VCaP (cell line): ENCODE data around the gene TNS1.

ENCODE experiments used
- H3K27ac ChIP-seq: fragments of 450-650 bp; 2 replicates; pipeline ENCODE4 v1.5.1; 2017
- CTCF ChIP-seq: fragments of 450-650 bp; conservative IDR thresholded peaks from 2 replicates; pipeline ENCODE4 v1.5.1; 2017; ENCODE audit warnings: mild to moderate bottlenecking, moderate library complexity

TNS1 gene

DNA sequence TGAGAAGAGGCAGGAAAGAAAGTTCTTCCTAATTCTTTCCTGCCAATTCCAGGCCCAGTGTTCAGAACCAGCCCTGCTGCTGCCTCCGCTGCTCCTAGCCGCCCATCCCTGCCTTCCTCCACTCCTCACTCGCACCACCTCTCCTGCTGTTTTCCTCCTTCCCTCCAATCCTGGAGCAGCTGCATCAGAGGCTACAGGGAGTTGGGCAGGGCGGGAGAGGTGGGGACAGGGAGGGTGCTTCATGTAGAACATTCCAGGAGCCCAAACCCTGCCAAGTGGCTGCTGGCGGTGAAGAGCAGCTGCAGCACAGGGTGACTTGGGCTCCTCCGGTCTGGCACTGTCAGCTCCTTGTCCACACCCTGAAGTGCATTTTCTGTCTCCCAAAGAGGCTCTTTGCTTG lies 176.3 kb downstream of the TNS1 start:
- no peak overlapping the region for H3K27ac ChIP-seq
- no peak for TF ChIP-seq CTCF

DNA sequence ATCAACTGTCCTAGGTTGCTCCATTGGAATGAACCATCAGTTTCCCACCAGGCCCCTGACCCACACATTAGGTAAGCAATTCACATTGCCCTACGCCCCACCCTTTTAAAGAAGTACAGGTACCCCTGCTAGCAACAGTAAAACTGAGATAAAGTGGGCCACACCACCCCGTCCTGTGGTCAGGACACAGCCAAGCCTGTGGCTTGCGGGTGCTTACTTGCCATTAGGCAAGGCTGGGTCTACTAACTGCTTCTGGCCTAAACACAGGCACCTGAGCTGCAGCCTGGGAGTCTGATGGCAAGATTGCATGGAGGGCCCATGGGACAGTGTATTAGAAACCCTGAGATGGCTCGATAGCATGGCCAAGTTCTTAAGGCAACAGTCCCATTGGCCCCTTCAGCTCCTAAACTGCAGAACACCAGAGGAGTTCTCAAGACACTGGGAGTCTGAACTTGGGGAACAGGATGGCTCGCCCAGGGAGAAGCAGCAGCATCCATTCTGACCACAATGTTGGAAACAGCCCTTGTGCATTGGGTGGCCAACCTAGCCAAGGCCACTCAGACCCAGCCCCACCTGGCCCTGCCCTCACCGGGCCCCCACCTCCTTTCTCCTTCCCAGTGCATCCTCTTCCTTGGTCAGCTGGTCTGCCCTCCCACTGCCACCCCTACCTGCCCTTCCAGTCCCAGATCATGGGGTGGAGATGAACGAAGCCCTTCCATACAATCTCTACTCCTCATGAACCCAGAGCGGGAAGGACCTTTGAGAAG lies 177.1 kb downstream of the TNS1 start:
- TF ChIP-seq CTCF = no peak
- H3K27ac ChIP-seq = no peak overlapping the region

GRCh38 chr2:217824223-217824622 lies 178.6 kb downstream of the TNS1 start:
- no peak overlapping the region for H3K27ac ChIP-seq
- no peak for TF ChIP-seq CTCF

- no peak for TF ChIP-seq CTCF
- H3K27ac ChIP-seq = no peak overlapping the region
Measured at GRCh38 chr2:217823626-217824025, 179.2 kb downstream of the TNS1 start.

DNA sequence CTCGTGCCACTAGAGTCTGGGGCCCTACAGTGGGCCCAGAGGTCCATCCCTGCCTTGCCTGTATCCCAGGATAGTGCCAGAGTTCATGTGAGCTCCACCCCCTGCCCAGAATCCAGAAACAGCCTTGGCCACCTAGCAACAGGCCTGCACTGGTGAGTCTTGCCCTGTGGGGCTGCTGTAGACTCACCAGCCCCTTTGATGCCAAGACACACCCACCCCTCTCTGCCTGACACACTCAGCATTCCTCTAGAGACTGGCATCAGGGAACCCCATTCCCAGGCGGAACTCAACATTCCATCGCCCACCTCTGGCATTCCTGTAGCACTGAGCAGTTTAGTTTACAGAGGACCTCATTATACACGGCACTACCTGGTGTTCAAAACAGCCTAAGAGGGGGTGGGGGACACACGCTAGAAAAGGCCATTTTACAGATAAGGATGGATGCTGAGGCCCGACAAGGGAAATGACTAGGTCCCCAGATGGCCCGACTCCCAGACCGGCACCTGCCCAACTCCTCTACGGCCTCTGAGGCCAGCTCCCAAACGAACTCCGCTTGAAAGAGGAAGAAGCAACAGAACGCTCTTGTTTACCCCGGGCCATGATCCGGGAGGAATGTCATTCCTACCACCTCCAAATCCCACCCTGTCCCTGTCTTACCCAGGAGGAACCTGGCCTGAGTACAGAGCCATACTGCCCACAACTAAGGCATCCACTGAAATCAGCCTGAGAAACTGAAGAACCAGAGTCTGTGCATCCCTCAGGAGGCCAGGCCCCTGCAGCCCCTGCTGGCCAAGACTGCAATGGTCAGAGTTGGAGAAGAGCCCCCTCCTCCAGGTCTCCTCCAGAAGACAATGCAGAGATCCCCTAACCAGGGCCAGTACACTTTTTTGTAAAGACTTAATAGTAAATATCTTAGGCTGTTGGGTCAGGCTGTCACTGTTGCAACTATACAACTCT lies 180.2 kb downstream of the TNS1 start:
- H3K27ac ChIP-seq = no peak overlapping the region
- no peak for TF ChIP-seq CTCF

DNA sequence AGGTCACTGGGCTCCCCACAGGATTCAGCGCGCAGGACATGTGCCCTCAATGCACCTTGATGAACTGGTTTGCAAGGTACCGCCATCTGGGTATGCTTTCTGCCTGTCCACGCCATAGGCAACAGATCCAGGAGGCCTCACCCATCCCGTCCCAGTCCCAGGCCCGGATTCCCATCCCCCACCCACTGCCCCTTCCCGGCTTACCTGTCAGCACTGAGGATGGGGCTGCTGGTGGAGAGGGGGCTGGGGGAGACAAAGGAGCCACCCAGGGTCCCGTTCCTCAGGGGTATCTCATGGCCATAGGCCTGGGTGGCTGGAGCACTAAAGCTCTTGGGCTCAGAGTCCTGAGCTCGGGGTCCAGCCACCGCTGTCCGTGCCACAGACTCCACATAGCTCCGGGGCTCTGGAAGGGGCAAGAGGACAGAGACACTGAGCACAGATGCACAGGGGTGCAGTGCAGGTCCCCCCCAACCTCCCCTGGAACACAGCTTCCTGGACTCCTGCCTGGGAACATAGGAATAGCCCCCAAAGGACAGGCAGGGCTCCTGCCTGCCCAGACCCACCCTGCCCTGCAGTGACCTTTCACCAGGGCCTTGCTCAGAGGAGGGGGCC lies 181.2 kb downstream of the TNS1 start:
- TF ChIP-seq CTCF = no peak
- no peak overlapping the region for H3K27ac ChIP-seq

- no peak for TF ChIP-seq CTCF
- H3K27ac ChIP-seq = no peak overlapping the region
Measured at GRCh38 chr2:217820904-217821303, 181.9 kb downstream of the TNS1 start.
